Measurements from ENCODE around the gene OLFML2B. TPM values are rescaled to one million over a fixed set of nuclear protein-coding genes. Genes with fewer than 3 reads are reported as not detected.

Gene OLFML2B
- total RNA-seq, 4 donors from 2014 or later = 8.5 to 38.4 (median 12.9) TPM

DNA sequence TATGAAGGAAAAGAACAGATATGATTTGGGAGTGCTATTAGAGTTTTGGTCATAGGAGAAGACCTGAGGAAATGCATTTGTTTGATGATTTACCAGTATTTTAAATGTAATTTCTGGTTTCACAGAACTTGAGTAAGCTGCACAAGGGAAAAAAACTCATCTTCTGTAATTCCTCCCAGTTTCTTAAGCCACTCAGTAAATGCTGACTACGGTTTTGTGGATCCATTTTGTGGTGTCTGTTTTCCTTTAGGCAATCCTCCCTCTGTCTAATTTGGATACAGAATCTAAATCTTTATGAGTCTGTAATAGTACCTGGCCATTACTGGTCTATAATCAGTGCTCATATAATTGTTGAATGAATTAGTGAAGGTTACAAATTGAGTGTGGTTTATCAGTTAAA is 72.0 kb downstream of the OLFML2B start:
- no peak for DNase-seq
- Histone ChIP-seq H3K4me1 (no peaks in the 10 kb centered on the region), H3K27me3 (no peaks in the 10 kb centered on the region), H3K36me3 (no peaks in the 10 kb centered on the region), H3K4me3 (no peak overlapping the region), H3K27ac (no peak overlapping the region), H3K9me3 (no peaks in the 10 kb centered on the region)
- intact Hi-C loops (cut with DNase I; ENCODE audit: low total_unique reads) = no loop called here
- TF ChIP-seq, protein P1, sequence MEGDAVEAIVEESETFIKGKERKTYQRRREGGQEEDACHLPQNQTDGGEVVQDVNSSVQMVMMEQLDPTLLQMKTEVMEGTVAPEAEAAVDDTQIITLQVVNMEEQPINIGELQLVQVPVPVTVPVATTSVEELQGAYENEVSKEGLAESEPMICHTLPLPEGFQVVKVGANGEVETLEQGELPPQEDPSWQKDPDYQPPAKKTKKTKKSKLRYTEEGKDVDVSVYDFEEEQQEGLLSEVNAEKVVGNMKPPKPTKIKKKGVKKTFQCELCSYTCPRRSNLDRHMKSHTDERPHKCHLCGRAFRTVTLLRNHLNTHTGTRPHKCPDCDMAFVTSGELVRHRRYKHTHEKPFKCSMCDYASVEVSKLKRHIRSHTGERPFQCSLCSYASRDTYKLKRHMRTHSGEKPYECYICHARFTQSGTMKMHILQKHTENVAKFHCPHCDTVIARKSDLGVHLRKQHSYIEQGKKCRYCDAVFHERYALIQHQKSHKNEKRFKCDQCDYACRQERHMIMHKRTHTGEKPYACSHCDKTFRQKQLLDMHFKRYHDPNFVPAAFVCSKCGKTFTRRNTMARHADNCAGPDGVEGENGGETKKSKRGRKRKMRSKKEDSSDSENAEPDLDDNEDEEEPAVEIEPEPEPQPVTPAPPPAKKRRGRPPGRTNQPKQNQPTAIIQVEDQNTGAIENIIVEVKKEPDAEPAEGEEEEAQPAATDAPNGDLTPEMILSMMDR (IDR thresholded peaks at IDR 0.05) = no peak
- TF ChIP-seq POLR2A (IDR thresholded peaks at IDR 0.05) = no peak

DNA sequence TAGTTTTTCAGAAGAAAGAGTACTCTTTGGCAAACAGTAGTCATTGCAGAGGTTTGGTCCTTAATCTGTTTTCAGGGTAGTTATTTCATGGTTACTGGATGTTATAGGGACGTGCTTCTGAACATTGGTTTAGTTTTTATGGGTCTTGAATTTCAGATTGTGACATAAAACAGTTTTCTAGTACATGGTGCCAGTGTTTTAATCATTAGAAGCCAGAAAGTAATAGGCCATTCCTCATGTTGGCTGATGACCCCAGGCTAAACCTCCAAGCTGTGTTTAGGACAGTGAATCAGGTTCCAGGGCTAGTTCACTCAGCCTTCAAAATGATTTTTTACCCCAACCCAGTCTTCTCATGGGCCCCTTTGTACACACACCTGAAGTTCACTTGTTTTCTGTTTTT is 73.3 kb downstream of the OLFML2B start:
- intact Hi-C loops (cut with DNase I; ENCODE audit: low total_unique reads) = no loop called here
- Histone ChIP-seq H3K4me1 (peaks cover 0 to 5% of the 10 kb centered on the region in 2 donors), H3K4me3 (no peak overlapping the region), H3K36me3 (no peaks in the 10 kb centered on the region), H3K9me3 (no peaks in the 10 kb centered on the region), H3K27ac (no peak overlapping the region), H3K27me3 (no peaks in the 10 kb centered on the region)
- TF ChIP-seq POLR2A (IDR thresholded peaks at IDR 0.05) = no peak
- TF ChIP-seq, protein P1 (IDR thresholded peaks at IDR 0.05) = no peak
- DNase-seq = no peak

DNA sequence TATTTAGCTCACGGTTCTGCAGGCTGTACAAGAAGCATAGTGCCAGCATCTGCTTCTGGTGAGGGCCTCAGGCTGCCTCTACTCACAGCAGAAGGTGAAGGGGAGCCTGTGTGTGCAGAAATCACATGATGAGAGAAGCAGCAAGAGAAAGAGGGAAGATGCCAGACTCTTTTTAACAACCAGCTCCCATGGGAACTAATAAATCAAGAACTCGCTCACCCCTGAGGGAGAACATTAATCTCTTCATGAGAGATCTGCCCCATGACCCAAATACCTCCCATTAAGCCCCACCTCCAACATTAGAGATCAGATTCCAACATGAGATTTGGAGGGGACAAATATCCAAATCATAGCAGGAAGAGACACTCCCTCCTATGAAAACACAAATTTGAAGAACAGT is 74.1 kb downstream of the OLFML2B start:
- Histone ChIP-seq H3K27ac (no peak overlapping the region), H3K27me3 (no peaks in the 10 kb centered on the region), H3K4me1 (peaks cover 0 to 5% of the 10 kb centered on the region in 2 donors), H3K9me3 (no peaks in the 10 kb centered on the region), H3K36me3 (no peaks in the 10 kb centered on the region), H3K4me3 (no peak overlapping the region)
- no peak for DNase-seq
- TF ChIP-seq, protein P1 (IDR thresholded peaks at IDR 0.05) = no peak
- no peak for TF ChIP-seq POLR2A (IDR thresholded peaks at IDR 0.05)
- intact Hi-C loops (cut with DNase I; ENCODE audit: low total_unique reads) = no loop called here

DNA sequence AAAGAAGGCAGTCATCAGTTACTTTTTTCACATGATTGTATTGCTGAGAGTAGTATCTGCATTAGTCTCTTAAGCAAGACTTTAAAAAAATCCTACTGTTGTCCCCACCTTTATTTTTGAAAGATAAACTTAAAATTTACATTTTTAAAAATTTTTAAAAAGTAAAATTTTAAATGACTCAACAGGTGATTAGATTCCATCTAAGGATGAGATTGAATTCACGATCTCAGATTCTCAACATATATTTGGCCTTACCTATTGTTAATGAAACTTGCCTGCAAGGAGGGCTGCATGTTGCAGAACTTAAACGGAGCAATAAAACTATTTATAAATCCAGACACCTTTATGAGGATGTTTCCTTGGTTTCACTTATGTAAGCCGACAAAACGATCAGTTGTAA is 75.2 kb downstream of the OLFML2B start:
- no peak overlapping the region for H3K4me3 ChIP-seq
- TF ChIP-seq, protein P1 (IDR thresholded peaks at IDR 0.05) = no peak
- TF ChIP-seq POLR2A (IDR thresholded peaks at IDR 0.05) = no peak
- peaks cover 0 to 5% of the 10 kb centered on the region in 2 donors for H3K4me1 ChIP-seq
- DNase-seq = no peak
- H3K9me3 ChIP-seq = no peaks in the 10 kb centered on the region
- intact Hi-C loops (cut with DNase I; ENCODE audit: low total_unique reads) = no loop called here
- H3K27me3 ChIP-seq = no peaks in the 10 kb centered on the region
- H3K36me3 ChIP-seq = no peaks in the 10 kb centered on the region
- peak overlapping the region in 1 of 2 donors; percentile 47 for H3K27ac ChIP-seq

DNA sequence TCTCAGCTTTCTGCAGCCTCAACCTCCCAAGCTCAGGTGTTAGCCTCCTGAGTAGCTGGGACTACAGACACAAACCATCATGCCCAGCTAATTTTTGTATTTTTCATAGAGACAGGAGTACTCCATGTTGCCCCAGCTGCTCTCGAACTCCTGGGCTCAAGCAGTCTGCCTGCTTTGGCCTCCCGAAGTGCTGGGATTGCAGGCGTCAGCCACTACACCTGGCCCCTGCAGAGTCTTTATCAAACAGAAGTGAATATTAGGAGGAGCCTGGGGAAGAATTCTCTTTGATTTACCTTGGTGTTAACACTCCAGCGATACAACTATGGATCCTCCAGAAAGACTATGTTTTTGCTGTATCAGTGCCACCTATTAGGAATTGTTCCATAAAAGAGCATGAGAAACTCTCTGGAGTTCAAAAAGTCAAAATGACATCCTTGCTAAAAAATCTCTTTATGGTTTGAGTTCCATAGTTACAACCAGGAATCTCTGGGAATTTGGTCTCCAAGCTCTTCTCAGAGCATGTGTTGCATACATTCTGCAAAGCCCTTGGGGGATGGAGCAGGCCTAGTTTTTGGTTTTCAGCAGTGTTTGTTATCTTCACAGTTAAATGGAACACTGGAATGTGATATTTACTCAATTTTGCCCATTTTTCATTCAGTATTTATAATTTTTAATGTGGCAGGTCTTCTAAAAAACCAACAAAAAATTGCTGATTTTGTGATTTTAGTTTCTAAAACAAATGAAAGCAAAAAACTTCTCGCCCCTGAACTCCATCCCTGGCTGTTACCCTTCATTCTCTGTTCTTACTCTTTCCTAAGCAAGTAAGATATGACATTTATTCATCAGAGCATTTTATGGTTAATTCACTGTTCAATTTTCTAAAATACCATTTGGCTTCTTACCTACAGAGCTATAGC is 77.3 kb downstream of the OLFML2B start:
- H3K36me3 ChIP-seq = no peaks in the 10 kb centered on the region
- DNase-seq = no peak
- H3K27me3 ChIP-seq = no peaks in the 10 kb centered on the region
- TF ChIP-seq, protein P1 (IDR thresholded peaks at IDR 0.05) = no peak
- TF ChIP-seq POLR2A (IDR thresholded peaks at IDR 0.05) = no peak
- H3K4me1 ChIP-seq = peaks cover 0 to 5% of the 10 kb centered on the region in 2 donors
- no peak overlapping the region for H3K4me3 ChIP-seq
- H3K9me3 ChIP-seq = no peaks in the 10 kb centered on the region
- intact Hi-C loops (cut with DNase I; ENCODE audit: low total_unique reads) = no loop called here
- H3K27ac ChIP-seq = peak overlapping the region in 1 of 2 donors; percentile 14

Data from uterus (tissue), 4 donors.